HG02943 (cell line): Measurements from ENCODE around the gene SIX2.

ENCODE experiments used
- ATAC-seq: cut with Tn5 transposase; IDR thresholded peaks from one replicate; pipeline ENCODE4 v1.9.1; 2021; ENCODE audit warnings: mild to moderate bottlenecking, low read depth, moderate library complexity; ENCODE audit not compliant: unreplicated experiment

Gene SIX2

GRCh38 chr2:44970846-44971450 is 38.3 kb downstream of the SIX2 start:
- no peak for ATAC-seq

GRCh38 chr2:44969936-44970335 is 39.3 kb downstream of the SIX2 start:
- ATAC-seq = no peak

- no peak for ATAC-seq
These were observed 41.4 kb downstream of the SIX2 start for GRCh38 chr2:44967727-44968432.

GRCh38 chr2:44967056-44967455 is 42.2 kb downstream of the SIX2 start:
- no peak for ATAC-seq

GRCh38 chr2:44965684-44966083 is 43.6 kb downstream of the SIX2 start:
- no peak for ATAC-seq

- no peak for ATAC-seq
These were observed 44.5 kb downstream of the SIX2 start for GRCh38 chr2:44964752-44965236.

GRCh38 chr2:44962176-44962695 is 47.0 kb downstream of the SIX2 start:
- no peak for ATAC-seq

- no peak for ATAC-seq
These were observed 48.4 kb downstream of the SIX2 start for GRCh38 chr2:44960871-44961270.

- no peak for ATAC-seq
These were observed 49.4 kb downstream of the SIX2 start for GRCh38 chr2:44959855-44960254.

GRCh38 chr2:44957656-44958327 is 51.5 kb downstream of the SIX2 start:
- no peak for ATAC-seq

- no peak for ATAC-seq
These were observed 52.4 kb downstream of the SIX2 start for GRCh38 chr2:44956843-44957242.

- peak; percentile 71 for ATAC-seq
These were observed 53.5 kb downstream of the SIX2 start for GRCh38 chr2:44955593-44956392.
